NCI-H1694 treated with DMSO at 0.1 percent for 48 hours (cell line): Measurements from ENCODE around the gene MOSMO.
A peak's percentile ranks its signal among the peaks of the same experiment; 100 is the strongest.
"Not testable (repeated sequence)": the region's sequence is repeated elsewhere in the genome, so short reads cannot be mapped to it uniquely, and the experiment has no call there.

Experiments used
- DNase-seq: peaks from one replicate; lab custom pipeline; 2025; lab: John Stamatoyannopoulos, UW

The MOSMO gene

DNA sequence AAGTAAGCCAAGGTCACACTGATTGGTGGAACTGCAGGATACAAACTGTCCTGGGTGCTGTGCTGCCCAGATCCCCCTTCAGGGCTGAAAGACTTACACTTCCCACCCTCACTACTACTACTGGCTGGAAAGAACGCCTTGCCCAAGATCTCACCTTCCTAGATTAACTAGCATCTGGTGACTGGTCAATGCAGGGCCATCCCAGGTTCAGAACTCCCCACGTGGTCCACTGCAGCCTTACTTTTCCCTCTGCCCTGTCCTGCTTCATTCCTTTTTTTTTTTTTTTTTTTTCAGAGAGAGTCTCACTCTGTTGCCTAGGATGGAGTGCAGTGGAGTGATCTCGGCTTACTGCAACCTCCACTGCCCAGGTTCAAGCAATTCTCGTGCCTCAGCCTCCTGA lies 4.7 kb upstream of the MOSMO start:
- DNase-seq = no peak

GRCh38 chr16:22004341-22004740 lies 3.6 kb upstream of the MOSMO start:
- no peak for DNase-seq

DNA sequence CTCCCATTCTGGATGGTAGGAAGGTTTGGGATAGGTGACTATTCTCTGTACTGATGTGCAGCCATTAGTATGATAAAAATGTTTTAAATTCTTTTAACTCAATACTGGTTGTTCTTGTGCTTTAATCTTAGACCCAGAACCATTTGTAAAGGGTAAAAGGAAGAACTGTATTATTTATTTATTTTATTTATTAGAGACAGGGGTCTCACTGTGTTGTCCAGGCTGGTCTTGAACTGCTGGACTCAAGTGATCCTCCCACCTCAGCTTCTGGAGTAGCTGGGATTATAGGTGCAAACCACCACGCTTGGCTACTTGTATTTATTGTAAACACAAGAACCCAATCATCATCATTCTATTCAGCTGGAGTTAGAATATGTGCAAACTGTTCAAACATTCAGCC lies 2.2 kb upstream of the MOSMO start:
- no peak for DNase-seq

- DNase-seq = no peak
Observed at GRCh38 chr16:22006636-22007035, 1.3 kb upstream of the MOSMO start.

DNA sequence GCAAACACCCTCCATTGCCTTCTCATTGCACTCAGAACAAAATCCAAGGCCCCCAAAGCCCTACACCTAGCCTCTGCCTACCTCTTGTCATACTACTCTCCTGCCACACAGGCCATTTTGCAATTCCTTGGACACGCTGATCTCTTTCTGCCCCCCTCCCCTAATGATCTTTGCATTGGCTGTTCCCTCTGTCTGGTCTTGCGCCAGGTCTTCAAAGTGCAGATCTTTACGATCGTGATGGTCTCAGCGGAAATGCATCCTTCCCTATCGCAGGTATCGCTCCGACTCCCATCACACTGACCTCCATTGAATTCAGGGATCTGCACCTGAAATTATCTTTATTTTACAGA lies 777 bp upstream of the MOSMO start:
- no peak for DNase-seq

DNA sequence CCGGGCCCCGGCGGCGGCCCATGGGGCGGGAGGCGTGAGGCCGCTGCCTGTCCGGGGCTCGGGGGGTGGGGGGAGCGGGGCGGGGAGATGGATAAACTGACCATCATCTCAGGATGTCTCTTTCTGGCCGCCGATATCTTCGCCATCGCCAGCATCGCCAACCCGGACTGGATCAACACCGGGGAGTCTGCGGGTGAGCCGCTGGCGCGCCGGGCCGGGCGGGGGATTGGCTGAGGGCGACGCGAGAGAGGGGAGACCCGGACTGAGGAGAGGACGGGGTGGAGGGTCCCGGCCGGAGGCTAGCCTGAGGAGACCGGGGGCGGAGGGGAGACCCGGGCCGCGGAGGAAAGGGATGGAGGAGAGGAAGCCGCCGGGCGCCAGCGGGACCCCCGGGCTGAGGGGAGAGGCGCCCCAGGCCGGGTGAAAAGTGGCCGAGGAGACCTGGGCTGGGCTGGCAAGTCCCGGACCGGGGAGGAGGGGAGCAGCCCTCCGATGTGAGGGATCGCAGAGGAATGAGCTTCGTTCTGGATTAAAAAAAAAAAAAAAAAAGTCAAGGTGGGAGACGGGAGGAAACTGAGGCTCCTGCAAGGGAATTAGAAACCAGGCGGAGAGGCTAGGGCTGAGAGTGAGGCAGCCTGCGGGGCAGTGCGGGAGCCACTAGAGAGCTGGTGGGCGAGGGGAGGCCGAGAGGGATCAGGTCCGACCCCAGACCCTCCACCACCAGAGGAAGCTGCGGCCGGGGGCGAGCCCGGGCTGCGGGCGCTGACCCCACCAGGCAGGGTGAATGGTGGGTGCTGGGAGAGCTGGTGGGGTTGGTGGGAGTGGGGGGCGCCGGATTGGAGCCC lies 526 bp downstream of the MOSMO start:
- peak; percentile 6 for DNase-seq

GRCh38 chr16:22010902-22011301 lies 3.0 kb downstream of the MOSMO start:
- no peak for DNase-seq

GRCh38 chr16:22012241-22012640 lies 4.3 kb downstream of the MOSMO start:
- no peak for DNase-seq

GRCh38 chr16:22013486-22013885 lies 5.6 kb downstream of the MOSMO start:
- no peak for DNase-seq

- no peak for DNase-seq
Observed at GRCh38 chr16:22014271-22014873, 6.5 kb downstream of the MOSMO start.

DNA sequence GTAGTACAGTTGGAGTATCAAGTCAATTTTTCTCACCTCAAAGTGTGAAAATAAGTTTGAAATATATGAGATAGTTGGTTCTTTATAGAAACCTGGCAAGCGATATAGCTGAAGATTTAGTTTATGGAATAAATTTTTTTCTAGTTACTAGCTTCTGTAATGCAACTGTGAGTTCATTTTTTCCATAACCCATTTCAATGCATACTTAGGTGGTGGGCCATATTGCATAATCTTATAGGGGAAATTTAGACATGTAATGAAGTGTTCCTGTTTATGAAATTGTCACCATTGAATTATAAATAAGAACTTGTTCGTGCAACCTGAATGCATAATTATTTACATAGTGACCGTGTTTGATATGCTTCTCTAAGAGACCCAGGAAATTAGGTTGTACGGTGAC lies 9.0 kb downstream of the MOSMO start:
- DNase-seq = no peak

GRCh38 chr16:22018559-22018958 lies 10.6 kb downstream of the MOSMO start:
- no peak for DNase-seq

DNA sequence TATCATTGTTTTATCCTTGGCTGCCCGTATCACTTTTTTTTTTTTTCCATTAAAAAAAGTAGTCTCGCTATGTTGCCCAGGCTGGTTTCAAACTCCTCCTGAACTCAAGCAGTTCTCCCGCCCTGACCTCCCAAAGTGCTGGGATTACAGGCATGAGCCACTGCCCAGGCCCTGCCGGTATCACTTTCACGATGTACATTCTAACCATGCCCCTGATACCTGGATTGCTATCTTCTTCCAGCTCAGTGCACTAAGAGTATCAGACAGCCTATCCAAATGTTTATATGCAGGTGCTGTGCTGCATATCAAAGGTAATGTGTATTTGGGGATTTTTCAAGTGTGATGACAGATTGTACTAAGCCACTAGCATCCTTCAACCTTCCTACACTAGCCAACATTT lies 14.2 kb downstream of the MOSMO start:
- DNase-seq = no peak

GRCh38 chr16:22023505-22023904 lies 15.6 kb downstream of the MOSMO start:
- no peak for DNase-seq

GRCh38 chr16:22024785-22025184 lies 16.9 kb downstream of the MOSMO start:
- not testable (repeated sequence) for DNase-seq

DNA sequence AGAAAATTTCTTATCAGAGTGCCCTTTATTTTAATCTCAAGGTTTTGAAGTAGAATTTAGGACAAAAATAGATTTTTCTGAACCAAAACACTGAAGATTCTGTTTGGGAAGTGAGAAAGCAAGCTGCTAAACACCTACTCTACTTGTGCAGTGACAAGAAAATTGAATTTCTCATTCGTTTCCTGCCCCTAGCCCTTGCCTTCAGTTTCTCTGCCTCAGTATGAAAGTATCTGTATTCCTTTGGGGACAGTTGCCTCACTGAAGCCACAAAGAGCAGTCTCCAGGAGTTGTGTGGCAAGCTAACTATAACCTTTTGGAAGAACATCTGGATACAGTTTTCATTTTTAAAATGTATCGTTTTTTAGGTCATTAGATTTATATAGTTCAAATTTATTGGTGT lies 19.7 kb downstream of the MOSMO start:
- DNase-seq = no peak

DNA sequence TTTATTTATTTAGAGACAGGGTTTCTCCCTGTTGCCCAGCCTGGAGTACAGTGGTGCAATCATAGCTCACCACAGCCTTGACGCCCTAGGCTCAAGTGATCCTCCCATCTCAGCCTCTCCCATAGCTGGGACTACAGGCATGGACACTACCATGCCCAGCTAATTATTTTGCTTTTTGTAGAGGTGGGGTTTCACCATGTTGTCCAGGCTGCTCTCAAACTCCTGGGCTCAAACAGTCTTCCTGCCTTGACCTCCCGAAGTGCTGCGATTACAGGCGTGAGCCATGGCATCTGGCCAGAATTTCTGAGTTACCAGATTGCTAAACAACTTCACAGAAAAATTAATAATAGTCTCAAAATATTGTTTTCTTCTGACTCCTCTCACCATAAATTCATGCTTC lies 21.7 kb downstream of the MOSMO start:
- DNase-seq = no peak

GRCh38 chr16:22030087-22030812 lies 22.3 kb downstream of the MOSMO start:
- no peak for DNase-seq

DNA sequence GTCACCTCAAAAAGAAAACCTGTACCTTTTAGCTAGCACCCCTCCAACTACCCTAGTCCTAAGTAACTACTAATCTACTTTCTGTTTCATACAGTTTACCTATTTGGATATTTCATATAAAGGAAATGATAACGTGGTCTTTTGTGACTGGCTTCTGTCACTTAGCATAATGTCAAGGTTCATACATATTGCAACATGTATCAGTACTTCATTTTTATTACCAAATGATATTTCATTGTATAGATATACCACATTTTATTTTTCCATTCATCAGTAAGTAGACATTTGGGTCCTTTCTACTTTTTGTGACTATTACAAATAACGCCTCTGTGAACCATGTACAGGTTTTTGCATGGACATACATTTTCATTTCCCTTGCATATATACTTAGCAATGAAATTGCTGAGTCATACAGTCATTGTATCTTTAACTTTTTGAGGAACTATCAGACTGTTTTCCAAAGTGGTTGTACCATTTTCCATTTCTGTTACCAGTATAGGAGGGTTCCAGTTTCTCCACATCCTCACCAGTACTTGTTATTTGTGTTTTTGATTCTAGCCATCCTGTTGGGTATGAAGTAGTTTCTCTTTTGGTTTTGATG lies 23.7 kb downstream of the MOSMO start:
- DNase-seq = no peak

- no peak for DNase-seq
Observed at GRCh38 chr16:22034503-22034902, 26.6 kb downstream of the MOSMO start.

GRCh38 chr16:22035153-22035552 lies 27.2 kb downstream of the MOSMO start:
- no peak for DNase-seq

DNA sequence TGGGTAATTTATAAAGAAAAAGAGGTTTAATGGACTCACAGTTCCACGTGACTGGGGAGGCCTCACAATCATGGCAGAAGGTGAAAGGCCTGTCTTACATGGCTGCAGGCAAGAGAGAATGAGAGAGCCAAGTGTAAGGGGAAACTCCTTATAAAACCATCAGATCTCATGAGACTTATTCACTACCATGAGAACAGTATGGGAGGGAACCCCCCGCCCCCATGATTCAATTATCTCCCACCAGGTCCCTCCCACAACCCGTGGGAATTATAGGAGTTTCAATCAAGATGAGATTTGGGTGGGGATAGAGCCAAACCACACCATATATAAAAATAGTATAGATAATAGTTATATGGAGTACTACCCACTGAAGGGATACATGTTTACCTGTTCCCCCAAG lies 36.0 kb downstream of the MOSMO start:
- DNase-seq = not testable (repeated sequence)

- DNase-seq = not testable (repeated sequence)
Observed at GRCh38 chr16:22045888-22046287, 38.0 kb downstream of the MOSMO start.
